ENCODE measurements around the gene RP2. TPM values are rescaled to one million over a fixed set of nuclear protein-coding genes. Genes with fewer than 3 reads are reported as not detected.

Gene RP2
- polyA plus RNA-seq, 2 of the 4 experiments (the other 2 are of a cell fraction): 14.0 to 14.8 TPM

GRCh38 chrX:46920235-46920634 is 83.4 kb downstream of the RP2 start:
- no peak for DNase-seq (ENCODE audit: low read depth in 1 of 2, low spot score in 1 of 2)
- H3K4me1 ChIP-seq: 0 out of 3 replicates have a peak, but pooled peaks cover 5% of the 10 kb centered on the region
- no peak for FAIRE-seq
- ChIA-PET CTCF (no interaction called here), POLR2A (no interaction called here)
- no peak overlapping the region for H3K27ac ChIP-seq
- H3K4me2 ChIP-seq: no peak overlapping the region
- ATAC-seq: no peak
- H3K4me3 ChIP-seq: no peak overlapping the region
- 66% methylated on average over 4 of the region's 4 CpGs for WGBS (ENCODE audit: missing lambda C conversion rate)
- TF ChIP-seq POLR2AphosphoS2 (conservative IDR thresholded peaks at IDR 0.05; ENCODE audit: low read length) (no peak), TFCP2L1 (CRISPR knock-in tag; IDR thresholded peaks at IDR 0.05) (no peak), REST (IDR thresholded peaks at IDR 0.05) (no peak), HOXA7 (CRISPR knock-in tag; IDR thresholded peaks at IDR 0.05) (no peak), USF2 (IDR thresholded peaks at IDR 0.05) (no peak)
- H3K9me3 ChIP-seq: peaks cover 6% of the 10 kb centered on the region; the same call in 1 of the 3 replicates

GRCh38 chrX:46922611-46923010 is 85.8 kb downstream of the RP2 start:
- ChIA-PET POLR2A (no interaction called here), CTCF (interaction anchor here (0.8 to 1.3 kb wide), 3 partner anchors 9 to 164 kb away, joined by 3 to 8 read pairs (median 4); partner anchors contain the start of gene SLC9A7)
- peaks cover 6% of the 10 kb centered on the region; the same call in 1 of the 3 replicates for H3K9me3 ChIP-seq
- ATAC-seq (no peak), FAIRE-seq (peak; percentile 28), DNase-seq (ENCODE audit: low read depth in 1 of 2, low spot score in 1 of 2) (no peak)
- 0 out of 3 replicates have a peak, but pooled peaks cover 5% of the 10 kb centered on the region for H3K4me1 ChIP-seq
- no peak overlapping the region for H3K4me2 ChIP-seq
- TF ChIP-seq FOXS1 (CRISPR knock-in tag; IDR thresholded peaks at IDR 0.05): no peak
- TF ChIP-seq FOSL2 (IDR thresholded peaks at IDR 0.05): no peak
- TF ChIP-seq FOSL2 (CRISPR knock-in tag; IDR thresholded peaks at IDR 0.05): no peak
- TF ChIP-seq EP300 (IDR thresholded peaks at IDR 0.05): no peak
- no peak for TF ChIP-seq KDM5A (IDR thresholded peaks at IDR 0.05)
- H3K4me3 ChIP-seq: no peak overlapping the region
- 91% methylated on average over 1 of the region's 1 CpG for WGBS (ENCODE audit: missing lambda C conversion rate)
- H3K27ac ChIP-seq: no peak overlapping the region

- Histone ChIP-seq H3K4me3 (no peak overlapping the region), H3K4me1 (peaks cover 6% of the 10 kb centered on the region), H3K9me3 (no peaks in the 10 kb centered on the region), H3K4me2 (no peak overlapping the region), H3K27ac (no peak overlapping the region)
- TF ChIP-seq CHD2 (IDR thresholded peaks at IDR 0.05; ENCODE audit: low read length, partially characterized antibody) (no peak), USF2 (IDR thresholded peaks at IDR 0.05) (no peak), RFX5 (IDR thresholded peaks at IDR 0.05) (no peak), POLR2A (IDR thresholded peaks at IDR 0.05; ENCODE audit: low read length) (no peak), FOSB (CRISPR knock-in tag; IDR thresholded peaks at IDR 0.05) (no peak), RAD21 (conservative IDR thresholded peaks at IDR 0.05 in 1 of 2, IDR thresholded peaks at IDR 0.05 in 1 of 2) (no peak), MYC (IDR thresholded peaks at IDR 0.05; ENCODE audit: borderline replicate concordance, low read length) (no peak), HOXB13 (CRISPR knock-in tag; IDR thresholded peaks at IDR 0.05; ENCODE audit: low read depth) (no peak), ATOH8 (CRISPR knock-in tag; IDR thresholded peaks at IDR 0.05; ENCODE audit: low read depth) (no peak), MAFK (IDR thresholded peaks at IDR 0.05; ENCODE audit: partially characterized antibody) (no peak)
- WGBS (ENCODE audit: missing lambda C conversion rate): 96% methylated on average over 3 of the region's 3 CpGs
- FAIRE-seq: peak; percentile 36
- ChIA-PET POLR2A (no interaction called here), CTCF (interaction anchor here (0.8 to 3.5 kb wide), 3 partner anchors 13 to 24 kb away, joined by 3 to 15 read pairs (median 3); partner anchors contain the start of gene JADE3)
- DNase-seq (ENCODE audit: low read depth in 1 of 2, low spot score in 1 of 2): no peak
- no peak for ATAC-seq
Observed at GRCh38 chrX:46927718-46928117, 90.9 kb downstream of the RP2 start.

Measured in A549 (cell line).